ENCODE results near the gene ATP2C2.

- TF ChIP-seq CTCF (IDR thresholded peaks at IDR 0.05) (no peak), POLR2A (IDR thresholded peaks at IDR 0.05) (no peak)
Measured at GRCh38 chr16:84483882-84484565, 115.7 kb downstream of the ATP2C2 start.

Measured in heart left ventricle (tissue), 13 donors.